Fibroblast of mammary gland (primary cell): ENCODE measurements around the gene XPNPEP1.

Experiments
- DNase-seq: peaks from one replicate; pipeline ENCODE4 v3.0.0-alpha.2; 2010; ENCODE audit warnings: low read depth
- H3K4me3 ChIP-seq: 2 replicates; pipeline ENCODE4 v1.5.1; 2011; ENCODE audit warnings: low read depth, mild to moderate bottlenecking, low read length, moderate library complexity; ENCODE audit not compliant: control insufficient read depth
- TF ChIP-seq, protein P1 (sequence below): conservative IDR thresholded peaks from 2 replicates; pipeline ENCODE4 v1.5.1; 2011; ENCODE audit warnings: low read depth, low read length, inconsistent platforms; ENCODE audit not compliant: control insufficient read depth, insufficient read depth

XPNPEP1 gene

GRCh38 chr10:109889867-109890266 lies 33.4 kb downstream of the XPNPEP1 start:
- peak; percentile 87 for DNase-seq
- H3K4me3 ChIP-seq: no peak overlapping the region
- TF ChIP-seq, protein P1, sequence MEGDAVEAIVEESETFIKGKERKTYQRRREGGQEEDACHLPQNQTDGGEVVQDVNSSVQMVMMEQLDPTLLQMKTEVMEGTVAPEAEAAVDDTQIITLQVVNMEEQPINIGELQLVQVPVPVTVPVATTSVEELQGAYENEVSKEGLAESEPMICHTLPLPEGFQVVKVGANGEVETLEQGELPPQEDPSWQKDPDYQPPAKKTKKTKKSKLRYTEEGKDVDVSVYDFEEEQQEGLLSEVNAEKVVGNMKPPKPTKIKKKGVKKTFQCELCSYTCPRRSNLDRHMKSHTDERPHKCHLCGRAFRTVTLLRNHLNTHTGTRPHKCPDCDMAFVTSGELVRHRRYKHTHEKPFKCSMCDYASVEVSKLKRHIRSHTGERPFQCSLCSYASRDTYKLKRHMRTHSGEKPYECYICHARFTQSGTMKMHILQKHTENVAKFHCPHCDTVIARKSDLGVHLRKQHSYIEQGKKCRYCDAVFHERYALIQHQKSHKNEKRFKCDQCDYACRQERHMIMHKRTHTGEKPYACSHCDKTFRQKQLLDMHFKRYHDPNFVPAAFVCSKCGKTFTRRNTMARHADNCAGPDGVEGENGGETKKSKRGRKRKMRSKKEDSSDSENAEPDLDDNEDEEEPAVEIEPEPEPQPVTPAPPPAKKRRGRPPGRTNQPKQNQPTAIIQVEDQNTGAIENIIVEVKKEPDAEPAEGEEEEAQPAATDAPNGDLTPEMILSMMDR: no peak

- TF ChIP-seq, protein P1: no peak
- no peak overlapping the region for H3K4me3 ChIP-seq
- DNase-seq: no peak
Measured at GRCh38 chr10:109887776-109888175, 35.5 kb downstream of the XPNPEP1 start.

DNA sequence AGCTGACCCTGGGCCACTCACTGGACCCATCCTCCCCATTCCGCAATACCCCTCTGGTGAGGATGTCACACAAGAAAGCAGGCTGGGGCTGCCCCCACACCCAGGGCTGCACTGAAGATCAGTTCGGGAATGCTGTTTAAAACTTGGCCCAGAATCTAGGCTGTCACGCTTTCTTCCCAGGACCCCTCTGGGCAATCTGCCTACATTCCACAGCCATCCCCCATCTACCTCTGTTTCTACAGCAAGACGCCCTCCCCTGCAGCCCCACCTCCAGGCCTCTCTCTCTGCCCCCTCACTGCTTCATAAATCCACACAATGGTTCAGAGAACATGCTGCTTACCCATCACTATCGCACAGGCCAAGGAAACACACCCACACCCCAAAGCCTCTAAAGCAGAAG lies 36.1 kb downstream of the XPNPEP1 start:
- H3K4me3 ChIP-seq: no peak overlapping the region
- TF ChIP-seq, protein P1: no peak
- no peak for DNase-seq

DNA sequence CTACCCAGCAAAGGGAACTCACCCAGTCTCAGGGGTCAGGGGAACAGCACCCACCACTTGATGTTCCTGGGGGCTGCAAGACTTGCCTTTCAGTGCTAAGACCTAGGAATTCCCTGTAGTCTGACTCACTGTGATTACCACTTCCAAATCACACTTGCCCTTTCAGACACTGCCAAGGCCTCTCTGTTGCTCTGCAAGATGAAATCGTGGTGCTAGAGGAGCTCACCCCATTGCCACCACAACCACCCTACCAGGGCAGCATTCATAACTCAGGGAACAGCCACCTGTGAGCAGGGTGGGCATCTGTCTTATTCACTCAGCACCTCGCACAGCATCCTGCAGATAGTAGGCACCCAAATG lies 36.5 kb downstream of the XPNPEP1 start:
- TF ChIP-seq, protein P1: no peak
- H3K4me3 ChIP-seq: no peak overlapping the region
- DNase-seq: no peak

GRCh38 chr10:109886037-109886780 lies 37.1 kb downstream of the XPNPEP1 start:
- no peak for DNase-seq
- TF ChIP-seq, protein P1: no peak
- H3K4me3 ChIP-seq: no peak overlapping the region

DNA sequence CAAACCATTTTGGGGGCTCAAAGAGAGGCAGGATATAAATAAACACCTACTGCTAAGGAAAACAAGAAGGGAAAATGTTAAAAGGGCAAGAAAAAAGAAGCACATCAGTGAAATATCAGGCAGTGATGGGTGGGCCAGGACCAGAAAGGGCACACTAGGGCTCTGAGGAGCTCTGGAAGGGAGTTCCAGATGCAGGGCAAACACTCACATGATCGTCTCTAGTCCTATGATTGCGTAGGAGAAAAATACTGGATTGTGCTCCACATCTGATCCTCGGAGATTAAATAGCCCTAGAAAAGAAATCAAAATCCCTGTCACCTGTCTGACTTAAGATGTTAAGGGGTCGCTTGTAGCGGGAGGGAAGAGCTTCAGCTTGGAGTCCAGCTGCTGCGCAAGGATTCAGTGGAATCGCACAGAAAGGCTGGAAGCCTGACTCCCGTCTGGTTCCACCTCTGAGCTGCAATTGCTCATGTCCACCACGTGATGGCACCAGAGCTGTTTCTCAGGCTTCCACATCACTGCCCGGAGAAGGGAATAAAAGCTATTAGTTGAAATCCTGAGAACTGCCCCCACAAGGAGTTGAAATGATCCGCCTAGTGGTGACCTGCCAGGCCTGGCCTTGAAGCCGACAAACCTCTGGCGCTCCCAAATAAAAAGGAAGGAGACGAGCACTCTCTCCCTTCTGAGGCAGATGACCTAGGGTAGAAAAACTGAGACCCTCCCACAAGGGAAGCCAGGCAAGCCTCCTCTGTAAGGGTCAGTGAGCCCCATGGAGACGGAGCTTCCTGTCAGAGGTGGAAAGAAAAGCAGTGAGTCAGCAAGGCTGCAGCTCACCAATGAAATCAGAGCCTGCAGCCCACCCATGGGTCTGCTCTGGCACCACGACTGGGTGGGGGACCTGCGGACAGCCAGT lies 39.2 kb downstream of the XPNPEP1 start:
- peak; percentile 92 for DNase-seq
- TF ChIP-seq, protein P1: peak; percentile 97
- H3K4me3 ChIP-seq: no peak overlapping the region
